Small intestine (tissue), 7 donors: ENCODE results near the gene TIMP3. TPM values are rescaled to one million over a fixed set of nuclear protein-coding genes. Genes with fewer than 3 reads are reported as not detected.

Source experiments
- DNase-seq, 2 donors: peaks; one replicate each; pipeline versions ENCODE4 v3.0.0 to v3.0.0-alpha.2; 2013
- FAIRE-seq: peaks from 2 replicates; lab custom pipeline; 2012; peaks lifted over from hg19 to GRCh38; lab: Jason Lieb, UNC
- H3K27ac ChIP-seq, 3 donors: one replicate each; pipeline ENCODE4 v1.5.1; 2013; ENCODE audit warnings: low read length in 2 of 3, mild to moderate bottlenecking in 2 of 3, control low read depth in 1 of 3, inconsistent platforms in 1 of 3, low read depth in 1 of 3, moderate library complexity in 1 of 3
- H3K27me3 ChIP-seq, 3 donors: one replicate each; pipeline ENCODE4 v1.6.1; 2013; ENCODE audit warnings: low read length in 3 of 3, inconsistent platforms in 1 of 3; ENCODE audit not compliant: control insufficient read depth in 3 of 3, insufficient read depth in 3 of 3
- H3K36me3 ChIP-seq, 3 donors: one replicate each; pipeline ENCODE4 v1.6.1; 2013; ENCODE audit warnings: low read length in 3 of 3, inconsistent platforms in 1 of 3, low read depth in 1 of 3, mild to moderate bottlenecking in 1 of 3, moderate library complexity in 1 of 3; ENCODE audit not compliant: control insufficient read depth in 3 of 3, insufficient read depth in 2 of 3
- H3K4me1 ChIP-seq, 3 donors: one replicate each; pipeline ENCODE4 v1.6.1; 2013; ENCODE audit warnings: low read length in 2 of 3, inconsistent platforms in 1 of 3, low read depth in 1 of 3, mild to moderate bottlenecking in 1 of 3, moderate library complexity in 1 of 3; ENCODE audit not compliant: control insufficient read depth in 3 of 3, insufficient read depth in 2 of 3
- H3K4me3 ChIP-seq, 3 donors: one replicate each; pipeline ENCODE4 v1.5.1; 2013; ENCODE audit warnings: low read length in 3 of 3, control low read depth in 1 of 3, inconsistent platforms in 1 of 3, low read depth in 1 of 3, mild to moderate bottlenecking in 1 of 3, moderate library complexity in 1 of 3
- H3K9me3 ChIP-seq, 2 donors: one replicate each; pipeline ENCODE4 v1.6.1; 2013; ENCODE audit warnings: low read depth in 1 of 2, low read length in 1 of 2; ENCODE audit not compliant: control insufficient read depth in 2 of 2, insufficient read depth in 1 of 2
- WGBS, 3 donors: extraction: QIAGEN DNeasy Blood & Tissue Kit; methylation state at CpG; one replicate each; pipeline ENCODE4 v1.1.7; 2013; 5-methylcytosine and 5-hydroxymethylcytosine counted together
- polyA plus RNA-seq, 4 donors: library from polyadenylated mRNA; stranded (reverse) in 3 of 4; unstranded in 1 of 4; fragments of 200-250 nt in 3 of 4; fragments of 120-200 nt in 1 of 4; gene quantifications; one replicate each; pipeline versions ENCODE4 v1.2.1 to v1.2.3, GENCODE V29; 2013
- donor health status: healthy with polysubstance abuse.
- donor health status: control.
- donor health status: control.
- donor health status: Bipolar disorder and iron deficiency.
- donor health status: healthy.

Gene TIMP3
- polyA plus RNA-seq, 4 donors, result 1.8 to 118 (median 14.9) TPM

- H3K27me3 ChIP-seq, result no peaks in the 10 kb centered on the region
- no peak overlapping the region for H3K4me3 ChIP-seq
- no peak for FAIRE-seq
- H3K27ac ChIP-seq, result no peak overlapping the region
- WGBS, 3 donors, result 57 to 67% (median 63%) methylated on average over 14 of the region's 14 CpGs
- DNase-seq, result no peak
- no peaks in the 10 kb centered on the region for H3K9me3 ChIP-seq
- H3K4me1 ChIP-seq, result no peaks in the 10 kb centered on the region
- peaks cover 0 to 7% (median 0%) of the 10 kb centered on the region in 3 donors for H3K36me3 ChIP-seq
Observed at GRCh38 chr22:32846780-32847491, 45.4 kb downstream of the TIMP3 start.

- peaks cover 0 to 7% (median 0%) of the 10 kb centered on the region in 3 donors for H3K36me3 ChIP-seq
- no peaks in the 10 kb centered on the region for H3K4me1 ChIP-seq
- FAIRE-seq (no peak), DNase-seq (no peak)
- no peaks in the 10 kb centered on the region for H3K9me3 ChIP-seq
- no peak overlapping the region for H3K27ac ChIP-seq
- 31 to 62% (median 55%) methylated on average over 1 of the region's 1 CpG for WGBS, 3 donors
- H3K4me3 ChIP-seq, result no peak overlapping the region
- no peaks in the 10 kb centered on the region for H3K27me3 ChIP-seq
Observed at GRCh38 chr22:32848226-32848625, 46.7 kb downstream of the TIMP3 start.

- Histone ChIP-seq H3K27me3 (no peaks in the 10 kb centered on the region), H3K4me1 (no peaks in the 10 kb centered on the region), H3K4me3 (no peak overlapping the region), H3K9me3 (no peaks in the 10 kb centered on the region), H3K36me3 (peaks cover 0 to 8% (median 0%) of the 10 kb centered on the region in 3 donors), H3K27ac (peak overlapping the region in 1 of 3 donors; percentile 17)
- WGBS, 3 donors, result 75 to 82% (median 82%) methylated on average over 4 of the region's 4 CpGs
- FAIRE-seq (no peak), DNase-seq (no peak)
Observed at GRCh38 chr22:32849501-32849900, 48.0 kb downstream of the TIMP3 start.

- Histone ChIP-seq H3K4me1 (no peaks in the 10 kb centered on the region), H3K36me3 (peaks cover 0 to 13% (median 0%) of the 10 kb centered on the region in 3 donors), H3K4me3 (no peak overlapping the region), H3K9me3 (no peaks in the 10 kb centered on the region), H3K27me3 (no peaks in the 10 kb centered on the region), H3K27ac (no peak overlapping the region)
- DNase-seq (no peak), FAIRE-seq (no peak)
- WGBS, 3 donors, result 91 to 95% (median 95%) methylated on average over 3 of the region's 3 CpGs
Observed at GRCh38 chr22:32850157-32850556, 48.7 kb downstream of the TIMP3 start.

GRCh38 chr22:32850591-32851517 is 49.3 kb downstream of the TIMP3 start:
- no peaks in the 10 kb centered on the region for H3K27me3 ChIP-seq
- H3K9me3 ChIP-seq, result no peaks in the 10 kb centered on the region
- no peaks in the 10 kb centered on the region for H3K4me1 ChIP-seq
- H3K27ac ChIP-seq, result peak overlapping the region in 1 of 3 donors; percentile 49
- H3K36me3 ChIP-seq, result peaks cover 0 to 14% (median 0%) of the 10 kb centered on the region in 3 donors
- no peak overlapping the region for H3K4me3 ChIP-seq
- FAIRE-seq, result no peak
- DNase-seq, result no peak
- 70 to 85% (median 78%) methylated on average over 11 of the region's 11 CpGs for WGBS, 3 donors

- Histone ChIP-seq H3K36me3 (peaks cover 0 to 16% (median 0%) of the 10 kb centered on the region in 3 donors), H3K4me3 (no peak overlapping the region), H3K4me1 (no peaks in the 10 kb centered on the region), H3K9me3 (no peaks in the 10 kb centered on the region), H3K27me3 (no peaks in the 10 kb centered on the region), H3K27ac (peak overlapping the region in 1 of 3 donors; percentile 39)
- FAIRE-seq, result no peak
- 32 to 44% (median 43%) methylated on average over 10 of the region's 10 CpGs for WGBS, 3 donors
- DNase-seq, result no peak
Observed at GRCh38 chr22:32852395-32853251, 51.1 kb downstream of the TIMP3 start.

GRCh38 chr22:32853662-32854061 is 52.2 kb downstream of the TIMP3 start:
- H3K4me3 ChIP-seq, result no peak overlapping the region
- no peaks in the 10 kb centered on the region for H3K9me3 ChIP-seq
- no peak overlapping the region for H3K27ac ChIP-seq
- FAIRE-seq, result no peak
- H3K36me3 ChIP-seq, result peaks cover 0 to 24% (median 3%) of the 10 kb centered on the region in 3 donors
- no peaks in the 10 kb centered on the region for H3K4me1 ChIP-seq
- WGBS, 3 donors, result 78 to 91% (median 87%) methylated on average over 2 of the region's 2 CpGs
- H3K27me3 ChIP-seq, result no peaks in the 10 kb centered on the region
- DNase-seq, result no peak
